Measurements from ENCODE around the gene NQO1.

Gene NQO1

GRCh38 chr16:69706256-69706974, 19.9 kb downstream of the NQO1 start:
- DNase-seq, result no peak

- no peak for DNase-seq
These were observed 22.7 kb downstream of the NQO1 start for GRCh38 chr16:69703638-69704037.

DNA sequence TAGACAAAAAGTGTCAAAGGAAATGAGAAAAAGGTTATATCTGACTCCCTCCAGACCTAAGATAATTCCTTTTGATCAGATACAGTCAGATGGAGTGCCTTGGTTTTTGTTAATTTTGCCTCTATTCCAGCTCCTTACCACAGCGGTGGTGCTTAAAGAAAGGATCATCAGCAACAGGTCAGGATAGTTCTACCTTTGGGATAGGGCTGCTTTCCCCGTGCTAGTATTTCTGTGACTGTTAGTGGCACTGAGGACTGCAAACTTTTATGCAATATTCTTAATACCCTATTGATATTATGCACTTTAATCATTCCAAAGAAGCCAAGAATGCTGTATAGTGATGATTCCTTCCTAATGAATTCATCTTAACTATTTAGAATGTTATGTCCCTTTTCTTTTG, 24.5 kb downstream of the NQO1 start:
- DNase-seq, result no peak

DNA sequence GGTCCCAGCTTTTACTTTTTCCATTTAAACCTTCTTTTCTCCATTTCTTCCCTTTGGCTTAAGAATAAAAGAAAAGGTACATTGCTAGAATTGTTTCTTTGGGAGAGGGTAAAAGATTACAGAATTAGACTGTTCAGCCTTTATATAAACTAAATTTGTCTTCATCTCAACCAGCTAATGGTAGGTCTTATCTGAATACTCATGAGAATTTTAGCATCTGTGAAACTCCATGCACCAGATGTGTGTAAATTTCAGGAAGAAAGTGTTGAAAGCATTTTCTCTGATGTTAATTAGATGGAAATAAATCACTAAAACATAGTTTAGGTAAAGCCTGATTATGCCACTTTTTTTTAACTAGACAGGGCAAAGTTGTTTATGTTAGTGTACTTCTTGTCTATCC, 24.9 kb downstream of the NQO1 start:
- no peak for DNase-seq

- no peak for DNase-seq
These were observed 26.4 kb downstream of the NQO1 start for GRCh38 chr16:69699915-69700314.

DNA sequence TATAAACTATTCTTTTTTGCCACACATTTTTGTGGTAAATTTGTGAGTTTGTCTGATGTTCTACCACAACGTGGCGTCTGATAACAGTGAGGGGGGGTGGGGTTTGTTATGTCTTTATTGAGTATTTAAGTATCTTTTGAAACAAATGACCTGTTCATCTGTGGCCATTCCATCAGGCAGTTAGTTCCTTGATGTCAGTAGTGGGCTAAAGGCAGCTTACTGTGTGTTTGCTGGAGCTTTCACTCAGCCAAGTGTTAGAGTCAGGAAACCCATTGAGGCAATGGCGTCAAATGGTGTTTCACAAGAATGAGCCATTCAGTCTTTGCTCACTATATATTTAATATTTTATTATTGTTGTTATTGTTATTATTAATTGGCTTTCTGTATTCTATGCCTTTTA, 28.0 kb downstream of the NQO1 start:
- DNase-seq, result no peak

DNA sequence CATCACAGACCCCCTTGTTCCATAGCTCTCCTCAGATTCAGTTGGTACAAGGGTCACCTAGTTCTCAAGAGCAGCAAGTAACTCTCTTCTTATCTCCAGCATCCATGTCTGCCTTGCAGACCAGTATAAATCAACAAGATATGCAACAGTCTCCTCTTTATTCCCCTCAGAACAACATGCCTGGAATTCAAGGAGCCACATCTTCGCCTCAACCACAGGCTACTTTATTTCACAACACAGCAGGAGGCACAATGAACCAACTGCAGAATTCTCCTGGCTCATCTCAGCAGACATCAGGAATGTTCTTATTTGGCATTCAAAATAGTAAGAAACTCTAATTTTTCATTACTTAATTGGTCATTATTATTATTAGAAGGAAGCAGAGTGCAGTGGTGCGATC, 32.4 kb downstream of the NQO1 start:
- no peak for DNase-seq

DNA sequence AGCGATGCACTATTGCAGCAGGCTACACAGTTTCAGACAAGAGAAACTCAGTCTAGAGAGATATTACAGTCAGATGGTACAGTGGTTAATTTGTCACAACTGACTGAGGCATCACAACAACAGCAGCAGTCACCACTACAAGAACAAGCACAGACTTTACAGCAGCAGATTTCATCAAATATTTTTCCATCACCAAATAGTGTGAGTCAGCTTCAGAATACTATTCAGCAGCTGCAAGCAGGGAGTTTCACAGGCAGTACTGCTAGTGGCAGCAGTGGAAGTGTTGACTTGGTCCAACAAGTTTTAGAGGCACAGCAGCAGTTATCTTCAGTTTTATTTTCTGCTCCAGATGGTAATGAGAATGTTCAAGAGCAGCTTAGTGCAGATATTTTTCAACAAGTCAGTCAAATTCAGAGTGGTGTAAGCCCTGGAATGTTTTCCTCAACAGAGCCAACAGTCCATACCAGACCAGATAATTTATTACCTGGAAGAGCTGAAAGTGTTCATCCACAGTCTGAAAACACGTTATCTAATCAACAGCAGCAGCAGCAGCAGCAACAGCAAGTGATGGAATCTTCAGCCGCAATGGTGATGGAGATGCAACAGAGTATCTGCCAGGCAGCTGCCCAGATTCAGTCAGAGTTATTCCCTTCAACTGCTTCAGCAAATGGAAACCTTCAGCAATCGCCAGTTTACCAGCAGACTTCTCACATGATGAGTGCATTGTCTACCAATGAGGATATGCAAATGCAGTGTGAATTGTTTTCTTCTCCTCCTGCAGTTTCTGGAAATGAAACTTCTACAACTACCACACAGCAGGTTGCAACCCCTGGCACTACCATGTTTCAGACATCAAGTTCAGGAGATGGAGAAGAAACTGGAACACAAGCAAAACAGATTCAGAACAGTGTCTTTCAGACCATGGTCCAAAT, 34.1 kb downstream of the NQO1 start:
- no peak for DNase-seq

DNA sequence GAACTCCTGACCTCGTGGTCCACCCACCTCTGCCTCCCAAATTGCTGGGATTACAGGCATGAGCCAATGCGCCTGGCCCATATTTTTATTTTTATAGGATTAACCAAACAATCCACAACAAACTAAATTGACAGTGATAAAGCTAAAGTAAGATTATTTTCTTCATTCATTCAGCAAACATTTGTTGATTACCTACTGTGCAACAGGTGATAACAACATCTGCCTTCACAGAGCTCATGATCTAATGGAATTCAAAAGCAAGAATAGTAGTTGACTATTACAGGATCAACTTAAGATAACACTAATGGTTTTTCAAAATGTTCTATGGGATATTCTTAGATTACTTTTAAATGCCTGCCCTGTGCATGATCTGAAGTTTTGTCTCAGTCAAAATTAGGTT, 37.8 kb downstream of the NQO1 start:
- DNase-seq, result no peak

GRCh38 chr16:69680358-69680757, 46.0 kb downstream of the NQO1 start:
- DNase-seq, result no peak

DNA sequence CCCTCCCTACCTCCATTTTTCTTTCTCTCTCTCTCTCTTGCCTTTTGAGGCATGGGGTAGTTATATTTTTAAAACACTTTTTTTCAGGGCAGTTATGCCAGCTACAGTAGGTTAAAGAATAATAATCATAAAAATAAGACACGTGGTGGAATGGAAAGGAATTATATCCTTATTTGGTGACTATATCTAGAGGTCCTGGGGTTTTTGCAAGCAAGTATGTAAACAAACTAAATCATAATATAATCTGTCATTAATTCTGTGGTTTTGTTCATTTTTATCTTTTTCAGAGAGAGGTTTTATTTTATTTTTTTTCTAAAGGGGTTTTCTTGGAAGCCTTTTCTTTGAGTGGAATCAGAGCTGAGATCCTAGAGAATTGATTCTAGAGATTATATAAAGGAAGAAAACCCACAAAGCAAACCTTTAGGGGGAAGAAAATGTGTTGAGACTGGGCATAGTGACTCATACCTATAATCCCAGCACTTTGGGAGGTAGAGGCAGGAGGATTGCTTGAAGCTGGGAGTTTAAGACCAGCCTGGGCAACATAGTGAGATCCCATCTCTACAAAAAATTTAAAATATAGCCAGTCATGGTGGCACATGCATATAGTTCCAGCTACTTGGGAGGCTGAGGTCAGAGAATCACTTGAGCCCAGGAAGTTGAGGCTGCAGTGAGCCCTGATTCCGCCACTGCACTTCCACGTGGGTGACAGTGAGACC, 53.2 kb downstream of the NQO1 start:
- no peak for DNase-seq

- DNase-seq, result no peak
These were observed 53.9 kb downstream of the NQO1 start for GRCh38 chr16:69672315-69672997.

GRCh38 chr16:69669577-69669976, 56.8 kb downstream of the NQO1 start:
- DNase-seq, result no peak

DNA sequence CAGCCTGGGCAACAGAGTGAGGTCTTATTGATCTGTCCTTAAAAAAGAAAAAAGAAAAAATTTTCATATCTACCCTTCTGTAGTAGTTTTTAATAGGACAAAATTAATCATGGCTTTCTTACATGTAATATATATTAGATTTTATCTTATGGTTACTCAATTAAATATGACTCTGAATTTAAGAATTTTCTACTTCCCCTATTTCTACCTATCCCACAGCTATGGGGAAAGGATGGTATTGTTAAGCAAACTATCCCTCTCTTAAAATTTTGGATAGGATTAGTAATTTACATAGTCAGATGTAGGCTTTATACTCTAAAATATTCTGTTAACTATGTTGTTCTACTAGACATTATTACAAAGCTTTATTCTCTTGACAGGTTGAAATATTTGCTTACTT, 62.5 kb downstream of the NQO1 start:
- DNase-seq, result no peak

- DNase-seq, result no peak
These were observed 63.5 kb downstream of the NQO1 start for GRCh38 chr16:69662901-69663300.

GRCh38 chr16:69660166-69660565, 66.2 kb downstream of the NQO1 start:
- DNase-seq, result no peak

All from CD4-positive, alpha-beta T cell treated with Interleukin-4 for 1 hour (primary cell).